T-helper 1 cell treated with Interleukin-12 subunit alpha and Interleukin-12 subunit beta and Interleukin-4 antibody, amounts not matched to agents 30 ng/mL and 1 ng/mL, for 36 hours (primary cell): ENCODE measurements around the gene NVL. TPM values are rescaled to one million over a fixed set of nuclear protein-coding genes. Genes with fewer than 3 reads are reported as not detected.
"Not testable (repeated sequence)": the region's sequence is repeated elsewhere in the genome, so short reads cannot be mapped to it uniquely, and the experiment has no call there.

ENCODE experiments used
- intact Hi-C: fragments of 100-400 bp; cut with micrococcal nuclease; formaldehyde crosslinking; loops from one replicate; pipeline ENCODE4 v1.15.1; 2024
- total RNA-seq: library from RNA; stranded (reverse); gene quantifications from 2 replicates; pipeline ENCODE4 v1.2.3, GENCODE V29; 2022

NVL gene
- 41.2 and 44.1 TPM in 2 replicates for total RNA-seq

- intact Hi-C loops, result loop anchor here (1.0 to 5.0 kb wide), 8 partner anchors 13 to 1618 kb away; partner anchors contain the start of genes AIDA, BROX, CNIH4 and WDR26
These were observed at the start of gene NVL for GRCh38 chr1:224329842-224330753. NVL (minus strand) TSS chr1:224330172; CDS start chr1:224330127, 45 bp downstream.

- intact Hi-C loops, result no loop called here
These were observed 49.1 kb upstream of the NVL start for GRCh38 chr1:224378855-224379631.

GRCh38 chr1:224377676-224378006 is 47.7 kb upstream of the NVL start:
- intact Hi-C loops, result loop anchor here (1.0 kb wide), 2 partner anchors 9 to 21 kb away; partner anchors contain the start of gene CNIH4

DNA sequence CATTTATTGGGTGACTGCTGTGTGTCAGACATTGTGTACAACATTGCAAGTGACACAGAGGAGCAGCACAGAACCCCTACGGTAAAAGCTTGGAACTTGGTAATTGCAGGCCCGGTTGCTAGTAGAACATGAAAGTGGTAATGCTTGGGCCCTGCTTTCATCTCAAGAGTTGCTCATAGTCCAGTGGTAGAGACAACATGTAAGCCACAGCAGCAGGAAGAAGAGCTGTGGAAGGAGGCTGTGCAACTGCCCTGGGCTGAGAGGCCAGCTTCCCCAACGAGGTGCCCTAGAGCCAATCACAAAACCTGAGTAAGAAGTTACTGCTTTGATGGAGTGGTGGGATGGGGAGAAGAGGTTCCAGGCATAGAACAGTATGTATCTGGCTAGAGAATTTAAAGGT is 45.1 kb upstream of the NVL start:
- intact Hi-C loops, result no loop called here

DNA sequence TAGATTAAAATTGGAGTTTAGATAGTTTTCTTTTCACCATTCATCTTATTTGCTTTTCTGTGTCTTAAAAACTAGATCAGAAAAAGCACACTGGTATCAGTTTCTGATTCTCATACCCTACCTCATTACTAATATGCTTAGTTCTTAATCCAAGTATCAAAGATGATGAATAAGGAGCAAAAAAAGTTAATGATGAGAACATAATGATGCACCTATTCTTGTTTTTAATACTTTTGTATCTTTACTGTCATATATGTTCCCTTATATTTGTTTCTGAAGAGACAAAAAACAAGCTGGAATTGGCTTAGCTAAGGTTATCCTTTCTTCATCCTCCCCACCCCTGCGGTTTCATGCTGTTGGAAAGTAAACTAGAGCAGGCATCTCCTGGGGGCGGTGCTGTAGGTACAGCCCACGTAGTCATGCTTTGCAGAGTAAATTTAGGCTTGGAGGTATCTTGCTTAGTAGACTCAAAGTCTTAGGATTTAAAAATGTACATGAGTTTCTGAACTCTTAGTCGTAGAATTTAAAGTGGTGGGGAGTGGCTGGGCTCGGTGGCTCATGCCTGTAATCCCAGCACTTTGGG is 43.1 kb upstream of the NVL start:
- intact Hi-C loops, result no loop called here

DNA sequence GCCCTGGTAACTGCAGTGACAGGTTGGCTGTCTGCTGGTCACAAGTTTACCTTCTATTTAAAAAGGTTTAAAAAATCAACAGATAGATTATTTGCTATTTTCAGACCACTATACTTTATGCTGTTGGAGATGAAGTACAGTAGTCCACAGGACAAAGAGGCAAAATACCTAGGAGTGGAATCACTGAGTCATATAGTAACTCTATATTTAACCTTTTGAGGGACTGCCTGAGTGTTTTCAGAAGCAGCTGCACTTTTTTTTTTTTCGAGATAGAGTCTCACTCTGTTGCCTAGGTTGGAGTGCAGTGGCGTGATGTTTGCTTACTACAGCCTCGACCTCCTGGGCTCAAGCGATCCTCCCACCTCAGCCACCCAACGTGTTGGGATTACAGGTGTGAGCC is 38.4 kb upstream of the NVL start:
- intact Hi-C loops, result loop anchor here (1.0 kb wide), 1 partner anchor 9 kb away; no protein-coding TSS in a partner anchor

GRCh38 chr1:224359207-224359606 is 29.2 kb upstream of the NVL start:
- intact Hi-C loops, result loop anchor here (5.0 kb wide), 1 partner anchor 1717 kb away; no protein-coding TSS in a partner anchor

- intact Hi-C loops, result loop anchor here (5.0 kb wide), 1 partner anchor 1716 kb away; no protein-coding TSS in a partner anchor
These were observed 28.3 kb upstream of the NVL start for GRCh38 chr1:224358237-224358636.

DNA sequence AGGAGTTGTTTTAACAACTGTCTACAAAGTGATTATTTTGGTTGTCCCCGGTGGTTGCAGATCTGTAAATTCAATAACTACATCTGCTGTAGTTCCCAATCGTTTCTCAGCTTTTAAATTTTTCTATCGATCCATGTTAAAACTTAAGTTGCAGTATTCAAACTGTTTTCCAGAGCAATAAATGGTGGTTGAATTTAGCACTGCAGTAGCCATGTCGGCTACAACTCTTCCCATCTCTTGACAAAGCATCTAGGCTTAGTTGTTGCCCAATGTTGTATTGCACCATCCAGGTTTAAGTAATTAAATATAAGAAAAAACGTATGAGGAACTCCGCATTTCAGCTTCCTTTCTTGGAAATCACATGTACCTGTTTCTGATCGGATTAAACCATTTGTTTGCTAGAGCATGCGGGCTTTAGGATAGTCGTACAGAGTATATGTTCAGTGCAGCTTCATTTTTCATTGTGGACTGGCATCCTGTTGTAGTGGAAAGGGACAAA is 27.7 kb upstream of the NVL start:
- intact Hi-C loops, result loop anchor here (1.0 to 5.0 kb wide), 5 partner anchors 8 to 1715 kb away; no protein-coding TSS in a partner anchor

GRCh38 chr1:224356685-224357625 is 27.0 kb upstream of the NVL start, which contains the start of gene CNIH4:
CNIH4 (plus strand) TSS chr1:224356879; CDS start chr1:224356925, 46 bp downstream.
- intact Hi-C loops, result loop anchor here (1.0 to 5.0 kb wide), 13 partner anchors 8 to 1715 kb away; partner anchors contain the start of genes AIDA, BROX, FBXO28 and NVL

DNA sequence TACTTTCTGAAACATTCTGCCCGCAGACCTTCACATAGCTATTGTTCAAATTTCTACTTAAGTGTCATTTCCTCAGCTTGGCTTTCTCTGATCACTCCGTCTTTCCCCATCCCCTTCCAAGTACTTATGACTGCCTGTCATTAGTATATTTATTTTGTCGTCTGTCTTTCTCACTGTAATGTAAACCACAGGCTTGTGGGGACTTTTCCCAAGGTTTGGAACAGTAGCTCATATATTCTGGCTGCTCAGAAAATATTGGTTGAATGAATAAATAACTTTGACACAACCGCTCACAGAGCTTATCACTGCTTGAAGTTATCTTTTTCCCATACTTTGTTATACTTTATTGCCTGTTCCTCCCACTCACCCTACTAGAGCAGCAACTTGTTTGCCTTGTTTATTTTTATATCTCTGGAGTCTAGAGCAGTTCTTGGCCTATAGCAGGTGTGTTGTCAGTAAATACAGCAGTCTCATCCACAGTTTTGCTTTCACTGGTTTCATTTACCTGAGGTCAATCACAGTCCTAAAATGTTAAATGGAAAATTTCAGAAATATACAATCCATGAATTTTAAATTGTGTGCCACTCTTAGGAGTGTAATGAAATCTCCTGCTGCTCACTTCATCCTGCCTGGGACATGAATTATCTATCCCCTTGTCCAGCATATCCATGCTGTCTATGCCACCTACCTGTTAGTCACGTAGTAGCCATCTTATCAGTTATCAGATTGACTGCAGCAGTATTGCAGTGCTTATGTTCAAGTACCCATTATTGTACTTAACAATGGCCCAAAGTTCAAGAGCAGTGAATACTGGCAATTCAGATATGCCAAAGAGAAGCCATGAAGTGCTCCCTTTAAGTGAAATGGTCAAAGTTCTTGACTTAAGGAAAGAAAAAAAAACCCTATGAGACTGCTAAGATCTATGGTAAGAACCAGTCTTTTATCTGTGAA is 24.3 kb upstream of the NVL start:
- intact Hi-C loops, result no loop called here

GRCh38 chr1:224352436-224353085 is 22.6 kb upstream of the NVL start:
- intact Hi-C loops, result not testable (repeated sequence)

DNA sequence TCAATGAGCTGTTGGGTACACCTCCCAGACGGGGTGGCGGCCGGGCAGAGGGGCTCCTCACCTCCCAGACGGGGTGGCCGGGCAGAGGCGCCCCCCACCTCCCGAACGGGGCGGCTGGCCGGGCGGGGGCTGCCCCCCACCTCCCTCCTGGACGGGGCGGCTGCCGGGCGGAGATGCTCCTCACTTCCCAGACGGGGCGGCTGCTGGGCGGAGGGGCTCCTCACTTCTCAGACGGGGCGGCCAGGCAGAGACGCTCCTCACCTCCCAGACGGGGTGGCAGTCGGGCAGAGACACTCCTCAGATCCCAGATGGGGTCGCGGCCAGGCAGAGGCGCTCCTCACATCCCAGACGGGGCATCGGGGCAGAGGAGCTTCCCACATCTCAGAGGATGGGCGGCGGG is 19.7 kb upstream of the NVL start:
- intact Hi-C loops, result not testable (repeated sequence)

GRCh38 chr1:224348137-224348536 is 18.2 kb upstream of the NVL start:
- intact Hi-C loops, result no loop called here

DNA sequence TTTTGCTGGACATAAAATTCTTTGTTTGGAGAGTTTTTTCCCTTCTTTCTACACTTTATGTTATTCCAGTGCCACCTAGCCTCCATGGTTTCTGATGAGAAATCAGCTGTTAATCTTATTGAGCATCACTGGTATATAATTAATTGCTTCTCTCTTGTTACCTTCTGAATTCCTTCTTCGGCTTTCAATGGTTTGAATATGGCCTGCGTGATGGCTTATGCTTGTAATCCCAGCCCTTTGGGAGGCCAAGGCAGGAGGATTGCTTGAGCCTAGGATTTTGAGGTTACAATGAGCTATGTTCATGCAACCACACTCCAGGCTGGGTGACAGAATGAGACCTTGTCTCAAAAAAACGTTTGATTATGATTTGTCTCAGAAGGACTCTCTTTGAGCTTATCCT is 13.7 kb upstream of the NVL start:
- intact Hi-C loops, result loop anchor here (1.0 kb wide), 1 partner anchor 13 kb away; the partner anchor contains the start of gene NVL

GRCh38 chr1:224340453-224341384 is 10.7 kb upstream of the NVL start:
- intact Hi-C loops, result loop anchor here (1.0 to 2.0 kb wide), 2 partner anchors 7 to 16 kb away; partner anchors contain the start of gene CNIH4
